ENCODE results near the gene TLE2. TPM values are rescaled to one million over a fixed set of nuclear protein-coding genes. Genes with fewer than 3 reads are reported as not detected.
A peak's percentile ranks its signal among the peaks of the same experiment; 100 is the strongest.

Gene TLE2
- polyA plus RNA-seq, 3 donors: not detected

GRCh38 chr19:3024870-3025548 is 4.1 kb downstream of the TLE2 start:
- Histone ChIP-seq H2AFZ (ENCODE audit: insufficient read depth, low read depth, low read length, poor library complexity, severe bottlenecking) (no peak overlapping the region), H3K4me2 (replicated peaks; ENCODE audit: extremely low read depth, low read length, poor library complexity, severe bottlenecking) (no peak overlapping the region), H3K9ac (ENCODE audit: insufficient read depth, low read length, poor library complexity, severe bottlenecking) (no peak overlapping the region), H3K4me1 (ENCODE audit: control insufficient read depth in 1 of 2, insufficient read depth in 2 of 2, low read length in 2 of 2) (peaks cover 3 to 4% of the 10 kb centered on the region in 2 donors), H3K36me3 (replicated peaks in 1 of 2; ENCODE audit: control insufficient read depth in 1 of 2, insufficient read depth in 2 of 2, low read length in 2 of 2) (no peaks in the 10 kb centered on the region), H3K27ac (ENCODE audit: low read depth in 1 of 2, low read length in 2 of 2) (no peak overlapping the region), H3K4me3 (replicated peaks in 1 of 3; ENCODE audit: low read depth in 2 of 3, low read length in 3 of 3) (no peak overlapping the region), H3K9me3 (replicated peaks in 1 of 2; ENCODE audit: control insufficient read depth in 1 of 2, insufficient read depth in 1 of 2, low read length in 2 of 2) (peaks cover 0 to 18% of the 10 kb centered on the region in 2 donors), H3K27me3 (ENCODE audit: control insufficient read depth in 2 of 2, insufficient read depth in 2 of 2, low read length in 2 of 2) (peaks cover 41 to 55% of the 10 kb centered on the region in 2 donors), H3K79me2 (ENCODE audit: insufficient read depth, low read length) (no peaks in the 10 kb centered on the region), H4K20me1 (ENCODE audit: insufficient read depth, low read length) (no peaks in the 10 kb centered on the region)
- Mint-ChIP-seq H3K27ac (no peak overlapping the region), H3K27me3 (ENCODE audit: low read depth in 3 of 3) (peaks cover 52 to 75% (median 73%) of the 10 kb centered on the region in 3 donors), H3K9me3 (peaks cover 0 to 20% (median 11%) of the 10 kb centered on the region in 7 donors), H3K4me3 (peak overlapping the region in 1 of 2 donors; percentile 64), H3K36me3 (peaks cover 0 to 6% of the 10 kb centered on the region in 2 donors), H3K4me1 (peaks cover 1% of the 10 kb centered on the region)
- intact Hi-C loops (cut with micrococcal nuclease): no loop called here
- TF ChIP-seq CTCF (IDR thresholded peaks at IDR 0.05): no peak
- 24% methylated on average over 25 of the region's 30 CpGs for WGBS (ENCODE audit: insufficient coverage)
- DNase-seq: no peak

- Histone ChIP-seq H2AFZ (ENCODE audit: insufficient read depth, low read depth, low read length, poor library complexity, severe bottlenecking) (no peak overlapping the region), H3K36me3 (replicated peaks in 1 of 2; ENCODE audit: control insufficient read depth in 1 of 2, insufficient read depth in 2 of 2, low read length in 2 of 2) (no peaks in the 10 kb centered on the region), H3K9ac (ENCODE audit: insufficient read depth, low read length, poor library complexity, severe bottlenecking) (no peak overlapping the region), H3K4me3 (replicated peaks in 1 of 3; ENCODE audit: low read depth in 2 of 3, low read length in 3 of 3) (no peak overlapping the region), H3K9me3 (replicated peaks in 1 of 2; ENCODE audit: control insufficient read depth in 1 of 2, insufficient read depth in 1 of 2, low read length in 2 of 2) (peaks cover 0 to 15% of the 10 kb centered on the region in 2 donors), H3K79me2 (ENCODE audit: insufficient read depth, low read length) (no peaks in the 10 kb centered on the region), H3K4me1 (ENCODE audit: control insufficient read depth in 1 of 2, insufficient read depth in 2 of 2, low read length in 2 of 2) (peaks cover 3 to 4% of the 10 kb centered on the region in 2 donors), H3K4me2 (replicated peaks; ENCODE audit: extremely low read depth, low read length, poor library complexity, severe bottlenecking) (no peak overlapping the region), H3K27ac (ENCODE audit: low read depth in 1 of 2, low read length in 2 of 2) (no peak overlapping the region), H3K27me3 (ENCODE audit: control insufficient read depth in 2 of 2, insufficient read depth in 2 of 2, low read length in 2 of 2) (peaks cover 35 to 50% of the 10 kb centered on the region in 2 donors), H4K20me1 (ENCODE audit: insufficient read depth, low read length) (no peaks in the 10 kb centered on the region)
- no peak overlapping the region for H3K27ac Mint-ChIP-seq
- no peak for DNase-seq
- intact Hi-C loops (cut with micrococcal nuclease): no loop called here
- 64% methylated on average over 3 of the region's 5 CpGs for WGBS (ENCODE audit: insufficient coverage)
- TF ChIP-seq CTCF (IDR thresholded peaks at IDR 0.05): no peak
- H3K4me1 Mint-ChIP-seq: peaks cover 1% of the 10 kb centered on the region
- H3K27me3 Mint-ChIP-seq (ENCODE audit: low read depth in 3 of 3): peaks cover 47 to 71% (median 70%) of the 10 kb centered on the region in 3 donors
- H3K9me3 Mint-ChIP-seq: peaks cover 0 to 15% (median 6%) of the 10 kb centered on the region in 7 donors
- H3K4me3 Mint-ChIP-seq: peak overlapping the region in 1 of 2 donors; percentile 62
- H3K36me3 Mint-ChIP-seq: peaks cover 0 to 1% of the 10 kb centered on the region in 2 donors
These were observed 4.6 kb downstream of the TLE2 start for GRCh38 chr19:3024509-3024869.

Data from CD14-positive monocyte (primary cell).